SU-DHL-6 (cell line): ENCODE measurements around the gene PIK3CD.

Source experiments
- H2AFZ ChIP-seq: fragments of 200-600 bp; sonication (generic); 2 replicates; pipeline ENCODE4 v1.6.1; 2014; ENCODE audit warnings: low read depth, mild to moderate bottlenecking, moderate library complexity, mixed read lengths, antibody characterized with exemption, low read length; ENCODE audit not compliant: severe bottlenecking
- H3F3A ChIP-seq: fragments of 200-600 bp; shearing (Covaris generic); 2 replicates; pipeline ENCODE4 v1.6.0; 2016; ENCODE audit warnings: antibody characterized with exemption, mild to moderate bottlenecking; ENCODE audit not compliant: insufficient read depth
- H3K27ac ChIP-seq: fragments of 200-600 bp; sonication (generic); 2 replicates; pipeline ENCODE4 v1.5.1; 2016; ENCODE audit warnings: low read depth, mild to moderate bottlenecking, low read length, moderate library complexity, mixed read lengths
- H3K27me3 ChIP-seq: fragments of 200-600 bp; sonication (generic), shearing (Covaris generic); 2 replicates; pipeline ENCODE4 v1.6.0; 2014; ENCODE audit warnings: mild to moderate bottlenecking, low read length
- H3K36me3 ChIP-seq: fragments of 200-600 bp; sonication (generic); 2 replicates; pipeline ENCODE4 v1.6.1; 2014; ENCODE audit warnings: mild to moderate bottlenecking, low read length, mixed read lengths
- H3K4me2 ChIP-seq: fragments of 300-600, 200-600 bp; shearing (Covaris generic), sonication (generic); 2 replicates; pipeline ENCODE4 v1.6.0; 2014; ENCODE audit warnings: low read length, low read depth, mild to moderate bottlenecking; ENCODE audit not compliant: poor library complexity, severe bottlenecking
- H3K4me3 ChIP-seq: fragments of 200-600 bp; sonication (generic); 2 replicates; pipeline ENCODE4 v1.5.1; 2014; ENCODE audit warnings: antibody characterized with exemption, low read length, mild to moderate bottlenecking, mixed read lengths; ENCODE audit not compliant: insufficient read depth, poor library complexity, severe bottlenecking
- H3K79me2 ChIP-seq: fragments of 200-600 bp; sonication (generic); 2 replicates; pipeline ENCODE4 v1.6.1; 2014; ENCODE audit warnings: mild to moderate bottlenecking, low read length, moderate library complexity; ENCODE audit not compliant: insufficient read depth
- H3K9ac ChIP-seq: fragments of 200-600 bp; sonication (generic); 2 replicates; pipeline ENCODE4 v1.7.0; 2014; ENCODE audit warnings: mild to moderate bottlenecking, low read length
- H3K9me2 ChIP-seq: fragments of 200-600 bp; sonication (generic); replicated peaks from 2 replicates; pipeline ENCODE4 v1.6.1; 2014; ENCODE audit warnings: low read length; ENCODE audit not compliant: insufficient read depth
- H3K9me3 ChIP-seq: fragments of 200-600 bp; sonication (generic); 2 replicates; pipeline ENCODE4 v1.6.1; 2014; ENCODE audit warnings: low read length, mixed read lengths; ENCODE audit not compliant: insufficient read depth
- H4K20me1 ChIP-seq: fragments of 200-600 bp; sonication (generic); 2 replicates; pipeline ENCODE4 v1.6.1; 2014; ENCODE audit warnings: low read depth, mild to moderate bottlenecking, antibody characterized with exemption, low read length, moderate library complexity, mixed read lengths
- EZH2phosphoT487 ChIP-seq: fragments of 200-600 bp; sonication (generic), shearing (Covaris generic); conservative IDR thresholded peaks from 2 replicates; pipeline ENCODE4 v1.6.1; 2018; ENCODE audit warnings: mild to moderate bottlenecking, antibody characterized with exemption, low read length, moderate library complexity, mixed read lengths
- TF ChIP-seq, protein P1 (sequence below): fragments of 200-600 bp; sonication (generic); IDR thresholded peaks from one replicate; pipeline ENCODE4 v1.5.1; 2017; ENCODE audit warnings: antibody characterized with exemption, mild to moderate bottlenecking, low read length, moderate library complexity; ENCODE audit not compliant: insufficient read depth, poor library complexity, severe bottlenecking

PIK3CD gene

DNA sequence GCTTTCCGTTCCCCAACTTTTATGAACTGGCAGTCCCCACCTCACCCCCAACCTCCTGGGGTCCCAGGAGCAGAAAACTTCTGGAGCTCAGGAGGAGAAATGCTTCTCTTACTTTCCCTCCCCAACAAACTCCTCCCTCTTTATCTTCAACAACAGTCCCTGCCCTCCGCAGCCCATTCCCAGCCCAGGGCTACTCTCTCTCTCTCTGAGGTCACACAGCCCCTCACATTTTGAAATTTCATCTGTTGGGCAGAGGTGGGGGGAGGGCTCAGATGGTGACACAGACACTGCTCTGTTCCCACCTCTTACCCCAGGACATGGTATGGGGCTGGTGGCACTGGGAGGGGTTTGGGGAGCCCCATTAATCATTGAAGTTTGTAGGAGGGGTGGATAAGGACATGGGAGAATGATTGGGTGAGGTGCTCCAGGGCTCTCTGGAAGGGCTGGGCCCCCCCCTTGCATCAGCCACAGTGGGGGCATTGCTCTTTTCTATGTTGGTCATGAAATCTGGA, 6.0 kb downstream of the PIK3CD start:
- H3K79me2 ChIP-seq = peaks cover 26% of the 10 kb centered on the region
- no peak overlapping the region for H2AFZ ChIP-seq
- H4K20me1 ChIP-seq = no peaks in the 10 kb centered on the region

DNA sequence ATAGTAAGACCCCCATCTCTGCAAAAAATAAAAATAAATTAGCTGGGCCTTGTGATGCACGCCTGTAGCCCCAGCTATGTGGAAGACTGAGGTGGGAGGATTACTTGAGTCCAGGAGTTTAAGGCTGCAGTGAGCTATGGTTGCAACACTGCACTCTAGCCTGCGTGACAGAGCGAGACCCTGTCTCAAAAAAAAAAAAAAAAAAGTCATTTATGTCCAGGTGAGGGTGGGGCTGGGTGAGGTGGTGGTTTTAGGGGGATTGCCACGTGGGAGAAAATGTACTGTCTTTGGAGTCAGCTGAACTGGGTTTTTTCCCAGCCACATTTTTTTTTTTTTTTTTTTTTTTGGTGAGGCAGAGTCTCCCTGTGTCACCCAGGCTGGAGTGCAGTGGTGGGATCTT, 6.7 kb downstream of the PIK3CD start:
- Histone ChIP-seq H4K20me1 (no peaks in the 10 kb centered on the region), H3K27ac (no peak overlapping the region), H3K79me2 (peaks cover 30% of the 10 kb centered on the region), H3K9me3 (no peaks in the 10 kb centered on the region), H3K4me3 (no peak overlapping the region), H2AFZ (no peak overlapping the region), H3F3A (peaks cover 28% of the 10 kb centered on the region), H3K9ac (no peak overlapping the region), H3K4me2 (peak overlapping the region; percentile 3), H3K27me3 (no peaks in the 10 kb centered on the region), H3K9me2 (no peaks in the 10 kb centered on the region), H3K36me3 (no peaks in the 10 kb centered on the region)
- TF ChIP-seq, protein P1, sequence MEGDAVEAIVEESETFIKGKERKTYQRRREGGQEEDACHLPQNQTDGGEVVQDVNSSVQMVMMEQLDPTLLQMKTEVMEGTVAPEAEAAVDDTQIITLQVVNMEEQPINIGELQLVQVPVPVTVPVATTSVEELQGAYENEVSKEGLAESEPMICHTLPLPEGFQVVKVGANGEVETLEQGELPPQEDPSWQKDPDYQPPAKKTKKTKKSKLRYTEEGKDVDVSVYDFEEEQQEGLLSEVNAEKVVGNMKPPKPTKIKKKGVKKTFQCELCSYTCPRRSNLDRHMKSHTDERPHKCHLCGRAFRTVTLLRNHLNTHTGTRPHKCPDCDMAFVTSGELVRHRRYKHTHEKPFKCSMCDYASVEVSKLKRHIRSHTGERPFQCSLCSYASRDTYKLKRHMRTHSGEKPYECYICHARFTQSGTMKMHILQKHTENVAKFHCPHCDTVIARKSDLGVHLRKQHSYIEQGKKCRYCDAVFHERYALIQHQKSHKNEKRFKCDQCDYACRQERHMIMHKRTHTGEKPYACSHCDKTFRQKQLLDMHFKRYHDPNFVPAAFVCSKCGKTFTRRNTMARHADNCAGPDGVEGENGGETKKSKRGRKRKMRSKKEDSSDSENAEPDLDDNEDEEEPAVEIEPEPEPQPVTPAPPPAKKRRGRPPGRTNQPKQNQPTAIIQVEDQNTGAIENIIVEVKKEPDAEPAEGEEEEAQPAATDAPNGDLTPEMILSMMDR = no peak
- TF ChIP-seq EZH2phosphoT487 = no peak

More for the DNA sequence above, 6.0 kb downstream of the PIK3CD start:
- H3K36me3 ChIP-seq = no peaks in the 10 kb centered on the region
- TF ChIP-seq EZH2phosphoT487 = no peak
- TF ChIP-seq, protein P1 = no peak
- no peak overlapping the region for H3K4me3 ChIP-seq
- H3F3A ChIP-seq = peaks cover 34% of the 10 kb centered on the region
- peak overlapping the region; percentile 3 for H3K4me2 ChIP-seq
- no peak overlapping the region for H3K27ac ChIP-seq
- no peaks in the 10 kb centered on the region for H3K27me3 ChIP-seq
- H3K9ac ChIP-seq = no peak overlapping the region
- no peaks in the 10 kb centered on the region for H3K9me2 ChIP-seq
- H3K9me3 ChIP-seq = no peaks in the 10 kb centered on the region

- Histone ChIP-seq H3K27me3 (no peaks in the 10 kb centered on the region), H3K27ac (no peak overlapping the region), H3K4me3 (no peak overlapping the region), H3F3A (peaks cover 16% of the 10 kb centered on the region), H2AFZ (no peak overlapping the region), H3K9ac (no peak overlapping the region), H3K79me2 (peaks cover 31% of the 10 kb centered on the region), H3K36me3 (no peaks in the 10 kb centered on the region), H3K9me3 (no peaks in the 10 kb centered on the region), H3K9me2 (no peaks in the 10 kb centered on the region), H3K4me2 (no peak overlapping the region), H4K20me1 (no peaks in the 10 kb centered on the region)
- TF ChIP-seq, protein P1 = no peak
- no peak for TF ChIP-seq EZH2phosphoT487
Observed at GRCh38 chr1:9659328-9659727, 7.8 kb downstream of the PIK3CD start.
